ENCODE results near the gene BICC1. TPM values are rescaled to one million over a fixed set of nuclear protein-coding genes. Genes with fewer than 3 reads are reported as not detected.

BICC1 gene
- total RNA-seq, 1 experiment from 2014 or later: 13.9 TPM

DNA sequence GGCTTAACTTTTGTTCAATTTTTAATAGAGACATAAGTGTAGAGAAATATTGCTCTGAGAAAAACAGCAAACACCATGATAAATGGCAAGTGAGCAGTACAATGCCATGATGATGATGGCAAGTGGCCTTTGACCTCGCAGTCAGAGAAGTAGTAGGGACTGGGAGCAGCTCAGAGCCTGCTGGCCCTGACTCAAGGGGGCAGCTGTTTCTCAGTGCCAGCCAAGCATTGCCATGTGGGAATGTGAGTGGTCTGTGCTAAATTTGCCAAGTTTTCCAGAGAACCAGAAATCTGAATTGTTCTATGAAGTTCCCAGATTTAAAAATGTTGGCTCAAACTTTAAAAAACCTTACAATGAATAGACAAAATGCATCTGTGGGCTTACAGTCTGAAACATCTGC is 187.9 kb downstream of the BICC1 start:
- Histone ChIP-seq H3K9me3 (ENCODE audit: low read length) (no peaks in the 10 kb centered on the region), H3K9ac (ENCODE audit: low read length) (no peak overlapping the region), H3K4me2 (ENCODE audit: low read length) (no peak overlapping the region), H2AFZ (ENCODE audit: low read length) (no peak overlapping the region), H3K27ac (ENCODE audit: low read length) (no peak overlapping the region), H3K4me3 (ENCODE audit: low read length) (no peak overlapping the region), H3K79me2 (ENCODE audit: low read length) (no peaks in the 10 kb centered on the region), H3F3A (ENCODE audit: low read length, unreplicated experiment) (no peaks in the 10 kb centered on the region), H3K27me3 (ENCODE audit: low read length) (peaks cover 15% of the 10 kb centered on the region; the same call in 1 of the 2 replicates), H3K4me1 (ENCODE audit: insufficient read depth, low read length) (peaks cover 16% of the 10 kb centered on the region), H3K36me3 (ENCODE audit: low read depth, low read length) (no peaks in the 10 kb centered on the region), H3K9me2 (replicated peaks; ENCODE audit: low read length) (no peaks in the 10 kb centered on the region), H4K20me1 (ENCODE audit: low read length) (no peaks in the 10 kb centered on the region)
- no peak for TF ChIP-seq CTCF (conservative IDR thresholded peaks at IDR 0.05; ENCODE audit: low read depth, low read length)
- ATAC-seq (no peak), DNase-seq (no peak)
- intact Hi-C loops (cut with micrococcal nuclease): no loop called here
- ChIA-PET CTCF (no interaction called here), POLR2A (ENCODE audit: unreplicated experiment) (no interaction called here)
- no TSS peak for BruUV-seq (replicated peaks)

DNA sequence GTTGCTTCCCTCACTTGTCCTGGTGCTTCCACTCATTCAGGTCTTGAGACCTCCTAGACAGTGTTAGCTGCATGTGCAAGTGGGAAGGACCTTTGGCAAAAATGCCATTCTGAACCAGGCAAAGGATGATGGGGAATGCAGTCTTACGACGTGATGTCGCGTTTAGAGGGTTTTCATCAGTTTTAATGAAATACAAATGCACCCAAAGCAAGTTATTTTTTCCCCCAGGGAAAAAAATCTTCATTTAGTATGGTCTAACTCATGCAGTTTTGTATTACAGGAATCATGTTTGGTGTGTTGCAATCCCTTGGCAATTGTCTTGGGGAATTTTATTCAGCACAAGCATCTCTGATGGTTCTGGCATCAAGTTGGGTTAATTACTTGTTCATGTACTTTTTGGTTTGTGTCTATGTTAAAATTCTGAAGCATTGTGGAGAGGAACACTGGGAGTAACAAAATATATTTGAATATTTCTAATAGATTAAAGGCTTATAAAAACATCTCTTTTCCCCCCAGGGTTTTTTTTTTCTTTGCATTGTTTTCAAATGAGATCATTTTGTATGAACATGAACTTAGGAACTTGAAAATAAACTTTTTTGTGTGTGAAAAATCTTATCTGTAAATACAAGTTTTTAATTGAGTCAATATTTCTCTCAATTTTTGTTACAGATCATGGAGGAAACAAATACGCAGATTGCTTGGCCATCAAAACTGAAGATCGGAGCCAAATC is 188.9 kb downstream of the BICC1 start:
- ATAC-seq: no peak
- H3K4me3 ChIP-seq (ENCODE audit: low read length): no peak overlapping the region
- no peak overlapping the region for H2AFZ ChIP-seq (ENCODE audit: low read length)
- peak; percentile 45 for DNase-seq
- intact Hi-C loops (cut with micrococcal nuclease): no loop called here
- H3K9me3 ChIP-seq (ENCODE audit: low read length): no peaks in the 10 kb centered on the region
- peak overlapping the region; percentile 5; the same call in 1 of the 2 replicates for H3K4me2 ChIP-seq (ENCODE audit: low read length)
- H3F3A ChIP-seq (ENCODE audit: low read length, unreplicated experiment): no peaks in the 10 kb centered on the region
- H3K27me3 ChIP-seq (ENCODE audit: low read length): peaks cover 15% of the 10 kb centered on the region; the same call in 1 of the 2 replicates
- no peak overlapping the region for H3K9ac ChIP-seq (ENCODE audit: low read length)
- H4K20me1 ChIP-seq (ENCODE audit: low read length): no peaks in the 10 kb centered on the region
- no peaks in the 10 kb centered on the region for H3K36me3 ChIP-seq (ENCODE audit: low read depth, low read length)
- POLR2A ChIA-PET (ENCODE audit: unreplicated experiment): no interaction called here
- no peaks in the 10 kb centered on the region for H3K79me2 ChIP-seq (ENCODE audit: low read length)
- TF ChIP-seq CTCF (conservative IDR thresholded peaks at IDR 0.05; ENCODE audit: low read depth, low read length) (no peak), EZH2 (IDR thresholded peaks at IDR 0.05; ENCODE audit: low read length, unreplicated experiment) (no peak), EZH2phosphoT487 (IDR thresholded peaks at IDR 0.05; ENCODE audit: borderline replicate concordance, low read length) (no peak)
- CTCF ChIA-PET: no interaction called here
- no peak overlapping the region for H3K27ac ChIP-seq (ENCODE audit: low read length)
- H3K9me2 ChIP-seq (replicated peaks; ENCODE audit: low read length): no peaks in the 10 kb centered on the region
- H3K4me1 ChIP-seq (ENCODE audit: insufficient read depth, low read length): peaks cover 16% of the 10 kb centered on the region
- no TSS peak for BruUV-seq (replicated peaks)

GRCh38 chr10:58704226-58704625 is 191.6 kb downstream of the BICC1 start:
- Histone ChIP-seq H3F3A (ENCODE audit: low read length, unreplicated experiment) (no peaks in the 10 kb centered on the region), H3K9me2 (replicated peaks; ENCODE audit: low read length) (no peaks in the 10 kb centered on the region), H3K27me3 (ENCODE audit: low read length) (no peaks in the 10 kb centered on the region), H3K9ac (ENCODE audit: low read length) (no peak overlapping the region), H3K4me1 (ENCODE audit: insufficient read depth, low read length) (peaks cover 16% of the 10 kb centered on the region), H4K20me1 (ENCODE audit: low read length) (no peaks in the 10 kb centered on the region), H3K4me3 (ENCODE audit: low read length) (no peak overlapping the region), H3K36me3 (ENCODE audit: low read depth, low read length) (no peaks in the 10 kb centered on the region), H2AFZ (ENCODE audit: low read length) (no peak overlapping the region), H3K79me2 (ENCODE audit: low read length) (no peaks in the 10 kb centered on the region), H3K4me2 (ENCODE audit: low read length) (no peak overlapping the region), H3K27ac (ENCODE audit: low read length) (no peak overlapping the region), H3K9me3 (ENCODE audit: low read length) (no peaks in the 10 kb centered on the region)
- CTCF ChIA-PET: no interaction called here
- BruUV-seq (replicated peaks): no TSS peak
- peak; percentile 61 for DNase-seq
- POLR2A ChIA-PET (ENCODE audit: unreplicated experiment): no interaction called here
- intact Hi-C loops (cut with micrococcal nuclease): no loop called here
- TF ChIP-seq CTCF (conservative IDR thresholded peaks at IDR 0.05; ENCODE audit: low read depth, low read length): no peak
- no peak for TF ChIP-seq EZH2phosphoT487 (IDR thresholded peaks at IDR 0.05; ENCODE audit: borderline replicate concordance, low read length)
- no peak for TF ChIP-seq EZH2 (IDR thresholded peaks at IDR 0.05; ENCODE audit: low read length, unreplicated experiment)
- ATAC-seq: peak; percentile 59

Measured in PC-3 (cell line).